HG02798 (cell line): ENCODE measurements around the gene LCN10.
"Not testable (repeated sequence)": the region's sequence is repeated elsewhere in the genome, so short reads cannot be mapped to it uniquely, and the experiment has no call there.

Experiments
- ATAC-seq: cut with Tn5 transposase; IDR thresholded peaks from one replicate; pipeline ENCODE4 v1.9.1; 2021; ENCODE audit warnings: mild to moderate bottlenecking; ENCODE audit not compliant: unreplicated experiment, poor library complexity

LCN10 gene

DNA sequence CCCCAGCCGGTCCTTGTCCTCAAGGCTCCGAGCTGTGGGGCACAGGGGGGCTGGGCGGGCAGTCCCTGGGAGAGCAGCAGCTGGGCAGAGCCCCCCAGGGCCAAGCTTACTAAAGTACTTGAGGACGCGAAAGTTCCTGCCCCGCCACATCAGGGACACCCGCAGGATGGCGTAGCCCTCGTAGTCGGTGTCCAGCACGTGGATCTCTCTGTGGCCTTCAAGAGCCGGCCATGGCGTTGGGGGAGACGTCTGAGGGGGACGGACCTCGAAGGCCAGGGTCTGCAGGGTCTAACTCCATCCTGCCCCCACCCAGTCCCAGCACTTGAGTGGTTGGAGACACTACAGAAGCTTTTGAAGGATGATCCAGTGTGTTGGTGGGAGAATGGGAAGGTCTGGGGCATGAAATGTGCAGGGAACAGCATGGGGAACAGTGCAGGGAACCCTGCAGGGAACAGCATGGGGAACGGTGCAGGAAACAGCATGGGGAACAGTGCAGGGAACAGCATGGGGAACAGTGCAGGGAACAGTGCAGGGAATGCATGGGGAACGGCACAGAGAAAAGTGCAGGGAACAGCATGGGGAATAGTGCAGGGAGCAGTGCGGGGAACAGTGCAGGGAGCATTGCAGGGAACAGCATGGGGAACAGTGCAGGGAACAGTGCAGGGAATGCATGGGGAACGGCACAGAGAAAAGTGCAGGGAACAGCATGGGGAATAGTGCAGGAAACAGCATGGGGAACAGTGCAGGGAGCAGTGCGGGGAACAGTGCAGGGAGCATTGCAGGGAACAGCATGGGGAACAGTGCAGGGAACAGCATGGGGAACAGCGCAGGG, 12.8 kb upstream of the LCN10 start:
- not testable (repeated sequence) for ATAC-seq

GRCh38 chr9:136754626-136755301, 12.0 kb upstream of the LCN10 start:
- no peak for ATAC-seq

GRCh38 chr9:136754059-136754572, 11.4 kb upstream of the LCN10 start:
- ATAC-seq, result no peak

GRCh38 chr9:136753371-136754058, 10.8 kb upstream of the LCN10 start:
- ATAC-seq, result no peak

DNA sequence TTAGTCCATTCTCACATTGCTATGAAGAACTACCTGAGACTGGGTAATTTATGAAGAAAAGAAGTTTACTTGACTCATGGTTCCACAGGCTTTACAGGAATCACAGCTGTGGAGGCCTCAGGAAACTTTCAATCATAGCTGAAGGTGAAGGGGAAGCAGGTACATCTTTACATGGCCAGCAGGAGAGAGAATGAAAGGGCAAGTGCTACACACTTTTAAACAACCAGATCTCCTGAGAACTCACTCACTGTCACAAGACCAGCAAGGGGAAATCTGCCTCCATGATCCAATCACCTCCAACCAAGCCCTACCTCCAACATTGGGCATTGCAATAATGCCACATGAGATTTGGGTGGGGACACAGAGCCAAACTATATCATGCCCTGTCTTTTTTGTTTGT, 9.1 kb upstream of the LCN10 start:
- no peak for ATAC-seq

DNA sequence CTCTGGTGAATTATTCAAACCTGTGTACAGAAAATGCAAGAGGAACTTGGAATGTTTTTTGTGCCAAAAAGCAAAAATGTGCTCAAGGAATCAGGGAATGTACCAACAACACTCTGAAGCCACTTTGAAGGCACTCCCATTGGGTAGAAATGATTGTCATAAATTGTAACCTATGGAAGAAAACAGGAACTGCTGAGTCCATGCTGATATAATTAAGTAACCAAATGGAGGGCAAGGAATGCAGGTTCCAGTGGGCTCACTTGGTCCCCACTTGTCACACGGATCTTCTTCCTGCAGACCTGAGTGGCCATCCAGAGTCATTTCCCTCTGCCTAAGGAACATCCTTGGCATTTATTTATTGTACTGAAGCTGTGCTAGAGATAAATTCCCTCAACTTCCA, 8.5 kb upstream of the LCN10 start:
- ATAC-seq, result no peak

GRCh38 chr9:136750526-136750925, 7.8 kb upstream of the LCN10 start:
- no peak for ATAC-seq

DNA sequence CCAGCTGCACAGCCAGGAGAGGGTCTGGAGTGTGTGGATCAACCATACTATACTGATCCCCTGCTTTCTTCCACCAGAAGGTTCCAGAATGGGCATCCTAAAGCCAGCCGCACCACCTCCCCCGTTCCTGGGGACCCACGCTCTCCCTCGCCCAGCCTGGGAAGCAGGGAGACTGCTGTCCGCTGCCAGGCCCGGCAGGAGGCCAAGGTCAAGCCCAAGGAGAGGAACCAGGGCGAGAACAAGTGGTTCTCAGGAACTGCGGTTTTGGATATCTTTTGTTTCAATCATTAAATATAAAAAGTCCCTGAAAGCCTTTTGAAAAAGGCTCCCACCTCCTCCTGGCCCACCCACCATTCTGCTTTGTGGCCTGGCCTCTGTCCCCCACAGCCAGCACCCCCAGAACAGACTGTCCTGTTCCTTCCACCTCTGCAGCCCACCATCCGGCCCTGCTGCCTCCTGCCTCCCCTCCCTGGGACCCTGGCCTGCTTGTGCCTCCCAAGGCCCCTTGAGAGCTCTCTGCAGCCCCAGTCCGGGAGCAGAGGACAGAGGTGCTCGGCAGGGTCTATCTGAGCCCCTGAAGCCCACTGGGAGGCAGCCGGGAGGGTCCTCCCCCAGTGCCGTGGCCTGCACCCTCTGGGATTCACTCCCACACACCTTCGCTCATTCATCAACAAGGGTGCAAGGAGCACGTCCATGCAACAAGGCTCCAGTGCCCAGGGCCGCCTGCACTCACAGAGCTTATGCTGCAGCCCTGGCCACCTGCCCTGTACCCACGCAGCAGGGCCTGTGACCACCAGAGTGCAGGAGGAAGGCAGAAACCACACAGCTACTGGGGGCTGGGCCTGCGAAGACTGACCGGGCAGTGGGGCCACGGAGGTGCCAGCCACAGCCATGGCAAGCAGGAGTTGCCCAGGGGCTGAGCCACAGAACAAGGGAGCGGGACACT, 6.2 kb upstream of the LCN10 start:
- no peak for ATAC-seq

DNA sequence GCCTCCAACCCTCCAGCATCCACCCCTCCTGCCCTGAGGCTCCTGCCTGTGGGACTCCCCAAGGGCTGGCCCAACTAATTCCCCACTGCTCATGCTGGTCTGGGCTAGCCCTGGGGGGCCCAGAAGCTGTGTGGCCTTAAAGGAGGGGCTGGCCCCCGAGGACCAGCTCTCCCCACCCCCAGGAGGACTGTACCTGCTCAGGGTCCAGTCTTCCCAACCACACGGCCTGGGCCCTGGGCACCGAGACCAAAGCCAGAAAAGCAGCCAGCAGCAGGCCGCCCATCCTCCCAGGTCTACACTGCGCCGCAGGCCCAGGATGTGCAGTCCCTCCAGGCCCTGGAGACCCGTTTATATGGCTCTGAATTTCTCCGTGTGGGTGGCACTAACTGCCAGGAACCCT, 5.5 kb upstream of the LCN10 start, which contains the start of gene LCN6:
Gene LCN6 (minus strand): TSS at position 325 of the 400 bp plus-strand sequence. CDS start 42 bp downstream, at position 283.
- no peak for ATAC-seq

DNA sequence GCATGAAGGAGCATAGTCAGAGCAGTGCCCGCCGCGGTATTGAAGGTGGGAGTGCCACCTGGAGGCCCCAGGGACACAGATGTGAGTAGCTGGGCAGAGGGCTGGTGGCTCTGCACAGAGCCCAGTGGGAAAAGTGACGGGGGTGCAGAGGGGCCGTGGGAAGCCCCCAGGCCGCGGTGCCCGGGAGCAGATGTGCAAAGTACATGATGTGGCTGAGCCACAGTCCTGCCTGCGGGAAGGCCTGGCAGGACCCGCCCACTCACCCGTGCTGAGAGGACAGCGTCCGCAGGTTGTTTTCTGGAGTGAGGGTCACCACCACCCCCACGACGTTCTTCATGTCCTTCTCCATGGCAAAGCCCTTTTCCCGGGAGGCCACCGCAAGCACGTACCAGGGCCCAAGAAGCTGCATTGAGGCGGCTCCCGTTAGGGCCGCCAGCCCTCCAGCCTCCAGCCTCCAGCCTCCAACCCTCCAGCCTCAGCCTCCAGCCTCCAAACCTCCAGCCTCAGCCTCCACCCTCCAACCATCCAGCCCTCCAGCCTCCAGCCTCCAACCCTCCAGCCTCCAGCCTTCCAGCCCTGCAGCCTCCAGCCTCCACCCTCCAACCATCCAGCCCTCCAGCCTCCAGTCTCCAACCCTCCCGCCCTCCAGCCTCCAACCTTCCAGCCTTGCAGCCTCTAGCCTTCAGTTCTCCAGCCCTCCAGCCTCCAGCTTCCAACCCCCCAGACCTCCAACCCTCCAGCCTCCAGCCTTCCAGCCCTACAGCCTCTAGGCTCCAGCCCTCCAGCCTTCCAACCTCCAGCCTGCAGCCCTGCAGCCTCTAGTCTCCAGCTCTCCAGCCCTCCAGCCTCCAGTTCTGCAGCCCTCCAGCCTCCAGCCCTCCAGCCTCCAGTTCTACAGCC, 4.7 kb upstream of the LCN10 start:
- ATAC-seq, result no peak

DNA sequence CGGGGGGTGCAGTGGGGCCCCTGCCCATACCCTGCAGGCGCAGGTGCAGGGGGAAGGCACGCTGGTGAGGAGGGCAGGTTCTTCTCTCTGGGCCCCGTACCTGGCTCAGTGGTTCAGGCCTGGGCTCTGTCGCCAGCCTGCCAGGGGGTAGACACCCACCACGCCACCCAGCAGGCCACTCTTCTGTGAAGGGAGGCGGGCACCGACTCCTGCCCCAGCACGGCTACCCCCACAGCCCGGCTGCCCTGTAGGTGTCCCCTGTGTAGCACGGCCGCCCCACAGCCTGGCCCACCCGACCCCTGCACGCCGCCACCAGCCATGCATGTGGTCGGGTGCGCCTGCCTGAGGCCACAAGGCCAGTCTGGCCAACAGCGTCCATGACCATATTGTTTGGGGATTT, 3.9 kb upstream of the LCN10 start:
- no peak for ATAC-seq

DNA sequence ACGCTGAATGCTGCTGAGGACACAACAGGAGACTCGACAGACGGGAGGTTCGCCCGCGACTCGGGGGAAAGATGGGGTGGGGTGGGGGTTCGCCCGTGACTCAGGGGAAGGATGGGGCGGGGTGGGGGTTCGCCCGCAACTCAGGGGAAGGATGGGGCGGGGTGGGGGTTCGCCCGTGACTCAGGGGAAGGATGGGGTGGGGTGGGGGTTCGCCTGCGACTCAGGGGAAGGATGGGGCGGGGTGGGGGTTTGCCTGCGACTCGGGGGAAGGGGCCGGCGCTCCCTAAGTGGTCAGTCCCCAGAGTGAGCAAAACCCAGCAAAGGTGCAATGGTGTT, 3.4 kb upstream of the LCN10 start:
- no peak for ATAC-seq

DNA sequence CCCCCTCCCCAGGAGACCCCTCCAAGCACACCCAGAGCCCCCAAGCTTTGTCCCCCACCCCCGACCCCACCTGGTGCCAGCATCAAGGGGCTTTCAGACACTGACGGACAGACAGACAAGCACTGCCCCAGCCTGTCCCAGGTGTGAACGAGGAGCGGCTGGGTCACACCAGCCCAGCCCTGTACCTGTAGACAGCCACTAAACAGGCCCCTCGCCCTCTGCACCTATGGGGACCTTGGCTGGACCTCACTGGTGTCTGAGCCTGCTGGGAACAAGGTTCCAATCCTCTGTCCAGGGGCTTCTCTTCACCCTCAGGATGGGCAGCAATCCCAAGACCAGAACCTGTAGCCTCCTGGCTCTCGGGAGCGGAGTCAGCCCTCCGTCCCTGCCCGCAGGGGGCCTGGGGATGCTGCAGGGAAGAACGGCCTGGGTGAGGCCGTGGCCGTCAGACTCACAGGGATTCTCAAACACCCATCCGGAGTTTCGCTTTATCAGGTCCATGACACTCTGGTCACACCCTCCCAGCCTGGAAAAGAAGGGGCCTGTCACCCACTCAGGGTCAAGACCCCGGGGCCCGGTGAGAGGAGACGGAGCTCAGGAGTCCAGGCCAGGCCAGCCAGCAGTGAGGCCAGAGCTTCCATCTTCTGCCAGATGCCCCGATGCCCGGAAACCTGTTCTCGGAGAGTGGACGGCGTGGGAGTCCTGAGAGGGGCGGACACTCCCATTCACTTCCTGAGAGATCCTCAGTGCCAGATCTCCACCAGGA, 2.8 kb upstream of the LCN10 start:
- ATAC-seq, result no peak

DNA sequence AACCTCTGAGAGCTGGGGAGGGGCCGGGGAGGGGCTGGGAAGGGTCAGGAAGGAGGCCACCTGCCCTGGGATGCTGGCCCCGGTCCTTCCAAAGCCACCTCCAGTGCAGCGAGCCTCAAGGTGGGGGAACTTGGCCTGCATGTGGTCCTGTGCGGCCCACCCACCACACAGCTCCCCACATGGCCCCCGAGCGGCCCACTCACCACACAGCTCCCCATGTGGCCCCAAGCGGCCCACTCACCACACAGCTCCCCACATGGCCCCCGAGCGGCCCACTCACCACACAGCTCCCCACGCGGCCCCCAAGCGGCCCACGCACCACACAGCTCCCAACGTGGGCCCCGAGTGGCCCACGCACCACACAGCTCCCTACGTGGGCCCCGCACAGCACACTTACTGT, 2.0 kb upstream of the LCN10 start:
- no peak for ATAC-seq

DNA sequence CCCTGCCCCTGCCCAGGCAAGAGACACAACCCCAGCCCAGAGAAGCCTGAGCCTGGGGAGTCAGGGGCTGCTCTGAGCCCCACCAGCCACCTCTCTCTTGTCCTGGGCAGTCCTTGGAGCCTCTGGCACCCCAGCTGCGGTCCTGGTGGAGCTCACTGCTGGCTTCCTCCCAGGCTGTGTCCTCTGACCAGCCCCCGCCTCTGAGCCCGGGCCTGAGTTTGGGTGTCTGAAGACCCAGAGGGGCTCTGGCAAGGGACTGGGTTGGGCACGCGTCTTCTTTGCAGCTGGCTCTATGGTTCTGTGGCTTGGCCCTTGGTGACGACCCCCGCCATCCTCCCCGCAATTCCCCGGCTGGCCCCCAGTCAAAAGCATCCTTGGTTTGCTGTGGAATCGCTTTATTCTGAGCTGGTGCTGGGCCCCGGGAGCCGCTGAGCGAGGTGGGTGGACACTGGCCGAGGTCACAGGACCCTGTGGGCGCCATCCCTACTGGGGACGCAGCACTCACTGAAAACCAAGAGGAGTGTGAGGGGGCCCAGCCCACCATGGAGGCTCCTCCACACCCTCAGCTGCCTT, 985 bp upstream of the LCN10 start:
- ATAC-seq, result no peak

DNA sequence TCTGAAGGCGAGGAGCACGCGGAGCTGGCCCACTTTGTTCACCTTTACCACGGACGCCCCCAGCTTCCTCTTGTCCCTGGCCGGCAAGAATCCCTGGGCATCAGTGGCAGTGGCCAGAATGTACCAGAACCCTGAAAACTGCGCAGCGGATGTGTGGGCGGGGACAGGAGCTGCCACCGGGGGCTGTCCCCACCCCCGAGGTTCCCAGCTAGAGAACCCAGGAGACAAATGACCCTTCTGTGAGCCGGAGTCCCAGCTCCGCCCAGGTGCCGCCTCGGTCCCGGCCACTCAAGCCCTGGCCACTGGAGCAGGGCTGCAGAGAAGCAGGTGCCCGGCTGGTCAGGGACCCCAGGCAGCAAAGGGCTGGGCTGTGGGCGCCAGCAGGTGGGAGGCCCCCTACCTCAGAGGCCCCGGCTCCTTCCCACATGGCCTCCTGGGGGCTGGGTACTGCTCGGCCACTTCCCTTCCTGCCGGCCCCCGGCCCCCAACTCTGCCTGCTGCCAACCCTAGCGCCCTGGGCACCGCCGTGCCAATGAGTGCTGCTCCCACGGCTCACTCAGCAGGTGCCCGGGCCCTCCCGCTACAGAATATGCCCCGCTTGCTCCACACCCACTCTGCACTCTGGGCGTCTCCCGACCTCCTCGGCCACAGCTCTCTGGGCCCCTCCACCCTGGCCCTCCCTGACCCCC, 713 bp downstream of the LCN10 start:
- no peak for ATAC-seq
